K562 treated with DMSO at 1 percent for 12 hours (cell line): ENCODE measurements around the gene DUS3L. TPM values are rescaled to one million over a fixed set of nuclear protein-coding genes. Genes with fewer than 3 reads are reported as not detected.

ENCODE experiments used
- total RNA-seq: library from RNA; unstranded; fragments of 300-600 nt; gene quantifications from 2 replicates; pipeline ENCODE4 v1.2.3, GENCODE V29; 2022; ENCODE audit not compliant: insufficient read depth

DUS3L gene, protein sequence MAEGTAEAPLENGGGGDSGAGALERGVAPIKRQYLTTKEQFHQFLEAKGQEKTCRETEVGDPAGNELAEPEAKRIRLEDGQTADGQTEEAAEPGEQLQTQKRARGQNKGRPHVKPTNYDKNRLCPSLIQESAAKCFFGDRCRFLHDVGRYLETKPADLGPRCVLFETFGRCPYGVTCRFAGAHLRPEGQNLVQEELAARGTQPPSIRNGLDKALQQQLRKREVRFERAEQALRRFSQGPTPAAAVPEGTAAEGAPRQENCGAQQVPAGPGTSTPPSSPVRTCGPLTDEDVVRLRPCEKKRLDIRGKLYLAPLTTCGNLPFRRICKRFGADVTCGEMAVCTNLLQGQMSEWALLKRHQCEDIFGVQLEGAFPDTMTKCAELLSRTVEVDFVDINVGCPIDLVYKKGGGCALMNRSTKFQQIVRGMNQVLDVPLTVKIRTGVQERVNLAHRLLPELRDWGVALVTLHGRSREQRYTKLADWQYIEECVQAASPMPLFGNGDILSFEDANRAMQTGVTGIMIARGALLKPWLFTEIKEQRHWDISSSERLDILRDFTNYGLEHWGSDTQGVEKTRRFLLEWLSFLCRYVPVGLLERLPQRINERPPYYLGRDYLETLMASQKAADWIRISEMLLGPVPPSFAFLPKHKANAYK
- total RNA-seq: 36.3 and 46.8 TPM in 2 replicates

DNA sequence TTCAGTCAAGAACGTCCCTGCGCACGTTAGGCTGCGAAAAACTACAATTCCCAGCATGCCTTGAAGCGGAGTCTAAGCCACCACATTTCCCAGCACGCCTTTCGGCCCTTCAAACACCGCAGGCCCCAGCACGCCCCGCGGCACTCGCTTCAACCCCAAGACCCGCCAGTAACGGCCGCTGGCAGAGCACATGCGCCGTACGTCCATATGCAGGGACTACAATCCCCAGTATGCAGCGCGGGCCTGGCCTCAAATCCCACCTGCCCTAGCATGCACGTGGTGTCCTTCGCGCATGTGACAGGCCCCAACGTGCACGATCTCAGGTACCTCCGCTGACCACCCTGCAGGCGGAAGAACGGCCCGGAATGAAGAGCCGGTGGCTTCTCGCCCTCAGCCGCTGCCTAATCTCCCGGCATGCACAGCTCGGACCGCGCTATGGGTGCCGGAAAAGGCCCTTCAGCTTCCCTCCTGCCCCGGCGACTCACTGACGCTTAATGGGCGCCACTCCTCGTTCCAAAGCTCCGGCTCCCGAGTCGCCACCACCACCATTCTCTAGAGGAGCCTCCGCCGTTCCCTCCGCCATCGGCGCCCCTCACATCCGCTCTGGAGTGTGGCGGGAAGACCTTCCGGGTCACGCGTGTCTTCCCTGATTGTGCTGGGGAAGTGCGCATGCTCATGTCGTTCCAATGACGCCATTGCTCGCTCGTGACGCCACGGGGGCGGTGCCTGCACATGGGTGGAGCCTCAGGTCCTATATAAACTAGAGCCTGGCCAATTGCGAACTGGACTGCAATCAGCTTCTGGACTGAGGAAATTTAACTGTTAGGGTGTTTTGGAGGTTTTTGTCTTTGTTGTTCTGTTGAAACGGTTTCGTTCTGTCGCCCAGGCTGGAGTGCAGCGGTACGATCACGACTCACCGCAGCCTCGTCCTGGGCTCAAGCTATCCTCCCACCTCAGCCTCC is at the start of gene DUS3L:
Gene DUS3L, minus strand, starts transcription at position 605 of the 962 bp plus-strand sequence. Its CDS starts 22 bp downstream, at position 583.

DNA sequence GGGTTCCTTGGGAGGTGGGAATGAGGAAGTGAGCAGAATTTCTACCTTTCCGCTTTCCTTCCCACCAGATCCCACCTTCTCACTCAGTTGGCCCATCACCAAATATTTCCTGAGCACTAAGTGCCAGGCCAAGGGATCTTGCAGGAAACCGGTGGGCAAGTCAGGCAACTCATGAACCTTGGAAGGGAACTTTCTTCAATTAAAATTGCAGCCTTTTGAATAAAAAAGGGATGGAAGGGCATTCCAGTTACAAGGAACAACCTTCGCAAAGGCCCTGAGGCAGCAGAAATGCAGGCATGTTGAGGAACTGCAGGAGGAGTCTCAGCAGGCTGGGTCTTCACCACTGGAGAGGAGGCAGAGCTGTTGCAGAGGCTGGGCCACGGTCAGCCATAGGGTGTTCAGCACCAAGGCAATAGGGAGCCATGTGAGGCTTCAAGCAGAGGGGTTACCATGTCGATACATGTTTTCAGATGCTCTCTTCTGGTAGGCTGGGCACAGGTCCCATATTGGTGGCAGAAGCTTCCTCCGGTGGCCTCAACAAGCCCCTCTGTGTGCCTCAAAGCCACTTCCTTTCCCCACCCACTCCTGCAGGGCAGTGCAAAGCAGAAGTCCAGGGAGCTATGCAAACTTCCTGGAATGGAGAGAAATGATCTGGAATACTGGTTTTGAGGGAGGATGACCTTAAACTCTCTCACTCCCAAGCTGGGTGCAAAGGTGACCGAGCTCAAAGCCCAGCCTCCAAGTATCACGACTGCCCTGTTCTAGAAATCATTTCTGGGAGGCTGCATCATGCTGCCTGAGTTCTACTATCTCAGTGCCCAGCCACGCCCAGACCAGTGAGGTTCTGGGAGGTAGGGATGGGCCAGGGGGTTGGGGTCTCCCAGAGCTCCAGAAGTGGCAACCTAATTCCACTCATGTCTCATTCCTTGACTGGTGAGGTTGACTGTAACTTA is 48.4 kb upstream of the DUS3L start, which contains the start of gene FUT6:
Gene FUT6, minus strand, starts transcription at position 638 of the 953 bp plus-strand sequence. CDS start 7,135 bp downstream, outside the sequence.

DNA sequence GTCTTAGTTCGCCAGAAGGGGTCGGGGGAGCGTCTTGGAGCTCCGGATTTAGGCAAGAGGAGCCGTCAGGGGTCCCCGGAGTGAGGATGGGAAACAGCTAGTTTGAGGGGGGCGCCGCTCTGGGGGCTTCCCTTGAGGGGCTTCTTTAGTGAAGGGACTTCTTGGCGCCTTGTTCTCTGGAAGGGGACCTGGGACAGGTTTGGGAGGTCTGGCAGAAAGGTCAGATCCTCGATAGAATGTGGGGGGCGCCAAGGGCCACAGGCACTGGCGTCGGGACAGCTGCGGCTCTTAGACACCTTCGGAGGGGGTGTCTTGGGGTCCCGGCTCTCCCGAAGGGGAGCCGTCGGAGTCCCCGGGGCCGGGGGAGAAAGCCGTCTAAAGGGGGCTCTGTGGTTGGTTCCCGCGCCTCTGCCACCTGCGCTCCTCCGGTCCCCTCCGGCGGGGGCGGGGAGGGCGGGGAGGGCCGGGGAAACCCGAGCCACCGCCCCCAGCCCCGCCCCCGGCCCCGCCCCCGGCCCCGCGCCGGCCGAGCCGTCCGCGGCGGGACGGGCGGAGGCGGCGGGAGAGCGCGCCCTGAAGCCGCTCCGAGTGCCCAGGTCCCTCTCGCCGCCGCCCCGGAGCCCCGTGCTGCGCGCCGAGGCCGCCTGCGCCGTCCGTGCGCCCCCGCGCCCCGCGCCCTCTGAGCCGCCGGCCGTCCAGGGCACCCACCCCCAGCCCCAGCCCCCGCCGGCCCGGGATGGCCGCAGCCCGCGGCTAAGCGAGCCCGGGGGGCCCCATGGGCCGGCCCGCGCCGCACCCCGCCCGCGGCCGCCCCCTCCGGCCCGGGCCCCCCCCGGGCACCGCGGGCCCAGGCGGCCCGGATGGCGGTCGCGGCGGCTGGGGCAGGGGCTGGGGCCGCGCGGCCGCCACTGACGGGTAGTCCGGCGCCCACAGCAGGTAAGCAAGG is 13.8 kb upstream of the DUS3L start, which contains the start of gene NRTN:
Gene NRTN, plus strand, starts transcription at position 552 of the 946 bp plus-strand sequence. CDS start 19,099 bp downstream, outside the sequence.

DNA sequence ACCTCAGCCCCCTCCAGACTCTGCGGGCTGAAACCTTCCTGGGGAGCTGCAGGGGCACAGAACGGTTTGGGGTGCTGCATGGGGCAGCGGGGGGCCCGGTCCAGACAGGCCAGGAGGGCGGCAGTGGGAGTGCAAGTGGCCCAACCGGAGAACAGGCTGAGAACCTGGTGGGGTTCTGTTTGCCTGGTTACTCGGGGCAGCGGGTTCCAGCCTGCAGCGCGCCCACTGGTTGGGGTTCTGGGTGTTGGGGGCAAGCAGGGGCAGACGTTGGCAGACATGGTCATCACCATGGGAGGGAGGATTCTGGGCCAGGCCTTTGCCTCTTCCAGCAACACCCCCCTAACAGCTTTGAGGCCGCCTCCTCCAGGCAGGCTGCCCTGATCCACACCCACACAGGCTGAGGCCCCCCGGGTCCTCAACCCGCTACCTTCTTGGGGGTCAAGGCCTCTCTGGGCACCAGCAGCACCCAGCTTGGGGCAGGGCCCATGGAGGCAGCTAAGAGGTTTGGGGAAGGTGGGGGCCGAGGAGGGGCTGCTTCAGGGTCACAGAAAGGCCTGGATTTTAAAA is 6.3 kb downstream of the DUS3L start, which contains the start of gene PRR22:
Gene PRR22, minus strand, starts transcription at position 166 of the 567 bp plus-strand sequence. Its CDS starts 86 bp downstream, at position 80.

Other genes starting within 250 kb of the DUS3L start
- gene TINCR, start 223.2 kb downstream of the DUS3L start, total RNA-seq: 0.20 and 0.52 TPM in 2 replicates
- 55.5 and 58.7 TPM in 2 replicates for gene SAFB2, start 168.4 kb downstream of the DUS3L start, total RNA-seq
- gene SAFB, start 168.1 kb downstream of the DUS3L start, total RNA-seq: 93.0 and 118 TPM in 2 replicates
- 29.6 and 55.9 TPM in 2 replicates for gene MICOS13, start 110.6 kb downstream of the DUS3L start, total RNA-seq
- 11.2 and 13.8 TPM in 2 replicates for gene HSD11B1L, start 110.1 kb downstream of the DUS3L start, total RNA-seq
- 1,237 and 1,942 TPM in 2 replicates for gene RPL36, start 100.9 kb downstream of the DUS3L start, total RNA-seq
- gene LONP1, start 71.0 kb downstream of the DUS3L start, total RNA-seq: 190 and 205 TPM in 2 replicates
- not detected in 2 replicates for gene CATSPERD, start 70.5 kb downstream of the DUS3L start, total RNA-seq
- gene PRR22, start 6.4 kb downstream of the DUS3L start, total RNA-seq: 2.0 and 3.4 TPM in 2 replicates
- 24.5 and 33.8 TPM in 2 replicates for gene NRTN, start 13.9 kb upstream of the DUS3L start, total RNA-seq
- gene FUT6, start 48.5 kb upstream of the DUS3L start, total RNA-seq: not detected in 2 replicates
- 1.5 TPM in 1 of 2 replicates, not detected in the other for gene FUT3, start 60.3 kb upstream of the DUS3L start, total RNA-seq
- gene FUT5, start 79.4 kb upstream of the DUS3L start, total RNA-seq: not detected in 2 replicates
- gene NDUFA11, start 112.6 kb upstream of the DUS3L start, total RNA-seq: 494 and 896 TPM in 2 replicates
- gene VMAC, start 113.7 kb upstream of the DUS3L start, total RNA-seq: 0.60 and 4.2 TPM in 2 replicates
- 5.2 and 7.9 TPM in 2 replicates for gene CAPS, start 123.1 kb upstream of the DUS3L start, total RNA-seq
- 54.6 and 80.5 TPM in 2 replicates for gene RANBP3, start 187.0 kb upstream of the DUS3L start, total RNA-seq